Measurements from ENCODE around the gene TRAF7. TPM values are rescaled to one million over a fixed set of nuclear protein-coding genes. Genes with fewer than 3 reads are reported as not detected.
A peak's percentile ranks its signal among the peaks of the same experiment; 100 is the strongest.

Gene TRAF7
- polyA plus RNA-seq, 3 donors = 5.9 to 41.9 (median 6.7) TPM

DNA sequence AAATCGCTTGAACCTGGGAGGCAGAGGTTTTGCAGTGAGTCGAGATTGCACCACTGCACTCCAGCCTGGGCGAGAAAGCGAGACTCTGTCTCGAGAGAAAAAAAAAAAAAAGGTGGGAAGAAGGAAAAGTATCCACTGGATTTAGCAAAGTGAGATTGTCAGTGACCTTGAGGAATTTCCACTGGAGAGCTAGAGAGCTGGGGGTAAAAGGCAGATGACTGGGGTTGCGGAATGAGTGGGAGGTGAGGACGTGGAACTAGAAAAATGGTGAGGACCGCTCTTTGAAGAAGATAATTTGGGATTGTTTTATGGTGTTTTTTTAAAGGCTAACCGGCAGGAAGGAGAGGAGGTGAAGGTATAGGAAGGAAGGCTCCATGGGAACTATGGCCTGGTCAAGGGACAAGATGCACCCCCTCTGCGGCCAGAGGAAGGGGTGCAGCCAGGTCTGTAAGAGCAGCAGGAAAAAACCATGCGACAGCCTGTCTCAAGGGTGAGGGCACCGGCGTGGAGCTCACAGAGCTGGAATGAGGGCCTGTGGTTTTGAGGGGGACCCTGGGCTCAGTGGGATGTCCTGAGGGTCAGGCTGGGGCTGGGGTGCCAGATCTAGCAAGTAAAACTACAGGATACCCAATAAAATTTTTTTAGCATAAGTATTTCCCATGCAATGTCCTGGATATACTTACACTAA, 49.0 kb downstream of the TRAF7 start:
- intact Hi-C loops (cut with micrococcal nuclease) = loop anchor here (2.0 to 5.0 kb wide), 3 partner anchors 47 to 63 kb away; partner anchors contain the start of genes RNPS1 (in 2 of the 2) and TRAF7 (in 2 of the 2)
- Histone ChIP-seq H3K27me3 (ENCODE audit: control insufficient read depth in 2 of 2, insufficient read depth in 2 of 2, low read length in 2 of 2) (peaks cover 0 to 2% of the 10 kb centered on the region in 2 donors), H4K20me1 (ENCODE audit: insufficient read depth, low read length) (peaks cover 17% of the 10 kb centered on the region), H3K9ac (ENCODE audit: insufficient read depth, low read length, poor library complexity, severe bottlenecking) (peak overlapping the region; percentile 76), H3K4me1 (ENCODE audit: control insufficient read depth in 1 of 2, insufficient read depth in 2 of 2, low read length in 2 of 2) (peaks cover 23 to 27% of the 10 kb centered on the region in 2 donors), H2AFZ (ENCODE audit: insufficient read depth, low read depth, low read length, poor library complexity, severe bottlenecking) (peak overlapping the region; percentile 88), H3K36me3 (replicated peaks in 1 of 2; ENCODE audit: control insufficient read depth in 1 of 2, insufficient read depth in 2 of 2, low read length in 2 of 2) (peaks cover 25 to 29% of the 10 kb centered on the region in 2 donors), H3K27ac (ENCODE audit: low read depth in 1 of 2, low read length in 2 of 2) (peak overlapping the region; percentile 49 to 83), H3K4me3 (replicated peaks in 1 of 3; ENCODE audit: low read depth in 2 of 3, low read length in 3 of 3) (peak overlapping the region; percentile 64 to 92 (median 77)), H3K9me3 (replicated peaks in 1 of 2; ENCODE audit: control insufficient read depth in 1 of 2, insufficient read depth in 1 of 2, low read length in 2 of 2) (no peaks in the 10 kb centered on the region), H3K4me2 (replicated peaks; ENCODE audit: extremely low read depth, low read length, poor library complexity, severe bottlenecking) (peak overlapping the region; percentile 95), H3K79me2 (ENCODE audit: insufficient read depth, low read length) (peaks cover 15% of the 10 kb centered on the region)
- Mint-ChIP-seq H3K9me3 (peaks cover 0 to 5% (median 0%) of the 10 kb centered on the region in 7 donors), H3K27ac (peak overlapping the region; percentile 5 to 85 (median 72)), H3K4me1 (peaks cover 25% of the 10 kb centered on the region), H3K36me3 (peaks cover 17 to 26% of the 10 kb centered on the region in 2 donors), H3K4me3 (peak overlapping the region; percentile 73 to 76), H3K27me3 (ENCODE audit: low read depth in 3 of 3) (peaks cover 4 to 21% (median 9%) of the 10 kb centered on the region in 3 donors)
- WGBS (ENCODE audit: insufficient coverage) = 94% methylated on average over 10 of the region's 13 CpGs
- TF ChIP-seq CTCF (IDR thresholded peaks at IDR 0.05) = no peak
- no peak for DNase-seq

GRCh38 chr16:2205104-2205966, 49.8 kb downstream of the TRAF7 start, which contains the start of gene MLST8:
TSS of gene MLST8 (plus strand) at chr16:2205454. CDS start at chr16:2206086, 632 bp downstream.
- peak within 1 kb of the TSS; percentile 76 for H3K9ac ChIP-seq (ENCODE audit: insufficient read depth, low read length, poor library complexity, severe bottlenecking)
- peaks cover 15% of the 10 kb centered on the region for H3K79me2 ChIP-seq (ENCODE audit: insufficient read depth, low read length)
- peak within 1 kb of the TSS; percentile 88 for H2AFZ ChIP-seq (ENCODE audit: insufficient read depth, low read depth, low read length, poor library complexity, severe bottlenecking)
- peak within 1 kb of the TSS; percentile 76 to 77 for H3K4me3 Mint-ChIP-seq
- WGBS (ENCODE audit: insufficient coverage) = under 1% methylated on average over 92 of the region's 93 CpGs
- H3K27ac ChIP-seq (ENCODE audit: low read depth in 1 of 2, low read length in 2 of 2) = peak within 1 kb of the TSS; percentile 60 to 83
- intact Hi-C loops (cut with micrococcal nuclease) = loop anchor here (2.0 to 5.0 kb wide), 3 partner anchors 48 to 62 kb away; partner anchors contain the start of genes RNPS1 (in 2 of the 2) and TRAF7 (in 2 of the 2)
- H3K36me3 ChIP-seq (replicated peaks in 1 of 2; ENCODE audit: control insufficient read depth in 1 of 2, insufficient read depth in 2 of 2, low read length in 2 of 2) = peaks cover 27 to 33% of the 10 kb centered on the region in 2 donors
- H3K4me1 Mint-ChIP-seq = peaks cover 25% of the 10 kb centered on the region
- H3K4me1 ChIP-seq (ENCODE audit: control insufficient read depth in 1 of 2, insufficient read depth in 2 of 2, low read length in 2 of 2) = peaks cover 23 to 27% of the 10 kb centered on the region in 2 donors
- peak within 1 kb of the TSS; percentile 95 for H3K4me2 ChIP-seq (replicated peaks; ENCODE audit: extremely low read depth, low read length, poor library complexity, severe bottlenecking)
- peaks cover 0 to 2% of the 10 kb centered on the region in 2 donors for H3K27me3 ChIP-seq (ENCODE audit: control insufficient read depth in 2 of 2, insufficient read depth in 2 of 2, low read length in 2 of 2)
- H3K4me3 ChIP-seq (replicated peaks in 1 of 3; ENCODE audit: low read depth in 2 of 3, low read length in 3 of 3) = peak within 1 kb of the TSS; percentile 64 to 92 (median 77)
- H3K27me3 Mint-ChIP-seq (ENCODE audit: low read depth in 3 of 3) = peaks cover 4 to 14% (median 6%) of the 10 kb centered on the region in 3 donors
- peak; percentile 26 for TF ChIP-seq CTCF (IDR thresholded peaks at IDR 0.05)
- peak; percentile 85 to 94 (median 93) for DNase-seq
- H3K9me3 ChIP-seq (replicated peaks in 1 of 2; ENCODE audit: control insufficient read depth in 1 of 2, insufficient read depth in 1 of 2, low read length in 2 of 2) = no peaks in the 10 kb centered on the region
- peaks cover 17% of the 10 kb centered on the region for H4K20me1 ChIP-seq (ENCODE audit: insufficient read depth, low read length)
- peak within 1 kb of the TSS; percentile 63 to 92 (median 81) for H3K27ac Mint-ChIP-seq
- H3K9me3 Mint-ChIP-seq = peaks cover 0 to 5% (median 0%) of the 10 kb centered on the region in 7 donors
- peaks cover 17 to 28% of the 10 kb centered on the region in 2 donors for H3K36me3 Mint-ChIP-seq

Measured in CD14-positive monocyte (primary cell).